Astrocyte of the spinal cord (primary cell): ENCODE measurements around the gene UNC13C.

ENCODE experiments used
- DNase-seq: peaks from one replicate; pipeline ENCODE4 v3.0.0; 2011; ENCODE audit warnings: low read depth, low spot score
- H3K4me3 ChIP-seq: 2 replicates; pipeline ENCODE4 v1.5.1; 2011; ENCODE audit warnings: low read depth, mild to moderate bottlenecking, low read length, moderate library complexity
- in situ Hi-C: cut with HindIII; loops from 2 replicates; pipeline ENCODE4 v1.10.0; 2017; ENCODE audit warnings: low sequenced_read_pairs
- TF ChIP-seq, protein P1 (sequence below): IDR thresholded peaks from 2 replicates; pipeline ENCODE4 v1.5.1; 2012; ENCODE audit warnings: low read depth, mild to moderate bottlenecking, low read length, inconsistent platforms

Gene UNC13C

DNA sequence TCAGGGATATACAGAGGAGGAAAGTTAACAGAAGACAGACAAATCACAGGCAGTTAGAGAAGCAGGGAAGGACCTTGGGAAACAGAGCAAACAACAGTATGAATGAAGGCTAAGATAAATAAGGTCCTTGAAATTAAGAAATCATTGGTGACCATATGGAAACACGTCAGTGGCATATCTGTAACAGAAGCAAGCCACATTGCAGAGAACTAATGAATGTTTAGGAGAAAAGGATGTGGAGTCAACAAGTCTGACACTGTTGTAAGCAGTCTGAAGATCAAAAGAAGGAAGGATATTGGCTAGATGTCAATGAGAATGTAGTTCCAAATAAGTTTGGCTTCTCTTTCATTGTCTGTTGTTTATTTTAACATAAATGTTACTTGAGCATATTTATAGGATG, 542.4 kb downstream of the UNC13C start:
- in situ Hi-C loops = no loop called here
- H3K4me3 ChIP-seq = no peak overlapping the region
- TF ChIP-seq, protein P1, sequence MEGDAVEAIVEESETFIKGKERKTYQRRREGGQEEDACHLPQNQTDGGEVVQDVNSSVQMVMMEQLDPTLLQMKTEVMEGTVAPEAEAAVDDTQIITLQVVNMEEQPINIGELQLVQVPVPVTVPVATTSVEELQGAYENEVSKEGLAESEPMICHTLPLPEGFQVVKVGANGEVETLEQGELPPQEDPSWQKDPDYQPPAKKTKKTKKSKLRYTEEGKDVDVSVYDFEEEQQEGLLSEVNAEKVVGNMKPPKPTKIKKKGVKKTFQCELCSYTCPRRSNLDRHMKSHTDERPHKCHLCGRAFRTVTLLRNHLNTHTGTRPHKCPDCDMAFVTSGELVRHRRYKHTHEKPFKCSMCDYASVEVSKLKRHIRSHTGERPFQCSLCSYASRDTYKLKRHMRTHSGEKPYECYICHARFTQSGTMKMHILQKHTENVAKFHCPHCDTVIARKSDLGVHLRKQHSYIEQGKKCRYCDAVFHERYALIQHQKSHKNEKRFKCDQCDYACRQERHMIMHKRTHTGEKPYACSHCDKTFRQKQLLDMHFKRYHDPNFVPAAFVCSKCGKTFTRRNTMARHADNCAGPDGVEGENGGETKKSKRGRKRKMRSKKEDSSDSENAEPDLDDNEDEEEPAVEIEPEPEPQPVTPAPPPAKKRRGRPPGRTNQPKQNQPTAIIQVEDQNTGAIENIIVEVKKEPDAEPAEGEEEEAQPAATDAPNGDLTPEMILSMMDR = no peak
- DNase-seq = no peak

DNA sequence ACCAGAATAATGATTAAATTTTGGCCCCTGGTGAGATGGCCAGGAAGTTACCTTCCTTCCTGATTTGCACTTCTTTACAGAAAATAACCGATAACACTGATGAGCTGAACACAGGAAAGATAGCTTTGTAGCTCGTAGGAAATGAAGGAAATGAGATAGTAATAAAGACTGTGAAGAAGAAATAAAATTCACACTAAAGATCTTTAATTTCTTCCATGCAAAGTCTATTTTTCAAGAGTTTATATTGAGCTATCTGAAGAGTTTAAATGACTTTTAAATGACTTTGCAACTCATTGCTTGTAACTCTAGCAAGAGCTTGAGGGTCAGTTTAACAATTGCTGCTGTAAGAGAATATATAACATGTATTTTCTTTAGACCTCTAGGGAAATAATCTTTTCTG, 543.0 kb downstream of the UNC13C start:
- DNase-seq = no peak
- in situ Hi-C loops = no loop called here
- no peak overlapping the region for H3K4me3 ChIP-seq
- TF ChIP-seq, protein P1 = no peak

DNA sequence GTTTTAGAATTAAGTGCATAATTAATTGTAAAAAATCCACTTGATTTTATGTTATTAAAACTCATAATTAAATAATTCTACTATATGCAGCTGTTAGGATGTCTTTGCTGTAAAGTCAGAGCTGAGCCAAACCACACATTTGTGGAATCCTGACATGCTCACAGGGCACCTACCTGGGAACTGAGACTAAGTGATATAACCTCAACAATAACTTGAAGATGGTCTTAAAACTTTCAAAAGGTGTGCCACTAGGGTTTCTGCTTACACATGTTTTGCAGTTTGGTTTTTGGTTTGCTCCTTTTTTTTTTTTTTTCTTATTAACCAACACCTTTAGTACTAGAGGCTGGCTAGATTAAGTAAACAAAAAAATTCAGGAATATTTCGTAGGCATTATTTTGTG, 549.8 kb downstream of the UNC13C start:
- H3K4me3 ChIP-seq = no peak overlapping the region
- TF ChIP-seq, protein P1 = no peak
- DNase-seq = no peak
- in situ Hi-C loops = no loop called here

DNA sequence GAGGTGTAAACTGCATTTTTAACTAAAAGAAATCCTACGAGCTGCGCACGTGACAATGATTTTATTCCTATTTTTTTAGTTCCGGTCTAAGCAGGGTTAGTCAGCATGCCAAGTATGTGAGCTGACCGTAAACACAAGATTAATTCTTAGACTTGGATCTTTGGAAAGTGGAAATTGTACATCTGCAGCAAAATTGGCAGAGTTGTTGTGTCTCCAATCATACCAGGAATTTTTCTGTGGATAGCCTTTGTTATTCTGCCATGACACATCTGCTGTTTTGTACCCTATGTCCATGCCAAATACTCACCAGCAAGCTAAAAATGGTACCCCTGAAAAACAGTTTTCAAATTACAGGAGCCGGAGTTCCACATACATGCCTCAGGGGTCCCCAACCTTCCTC, 562.5 kb downstream of the UNC13C start:
- in situ Hi-C loops = no loop called here
- peak; percentile 1 for DNase-seq
- H3K4me3 ChIP-seq = no peak overlapping the region
- TF ChIP-seq, protein P1 = no peak

DNA sequence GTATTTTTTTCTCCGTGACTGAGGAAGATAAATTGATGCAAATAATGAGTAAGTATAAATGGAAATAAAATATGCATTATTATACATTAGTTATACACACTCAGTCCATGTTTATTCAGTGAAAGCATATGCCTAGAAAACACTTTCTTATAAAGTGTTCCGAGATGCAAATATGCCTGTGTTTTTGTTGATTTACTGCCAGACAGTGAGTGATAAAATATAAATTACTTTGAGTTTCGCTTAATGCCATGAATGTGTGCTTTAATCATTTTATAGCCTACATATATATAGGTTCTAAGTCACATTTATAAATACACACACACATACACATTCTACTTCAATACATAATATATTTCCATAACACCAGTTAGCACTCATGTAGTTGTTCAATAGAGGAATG, 569.2 kb downstream of the UNC13C start:
- no peak for DNase-seq
- no peak overlapping the region for H3K4me3 ChIP-seq
- TF ChIP-seq, protein P1 = no peak
- in situ Hi-C loops = no loop called here

DNA sequence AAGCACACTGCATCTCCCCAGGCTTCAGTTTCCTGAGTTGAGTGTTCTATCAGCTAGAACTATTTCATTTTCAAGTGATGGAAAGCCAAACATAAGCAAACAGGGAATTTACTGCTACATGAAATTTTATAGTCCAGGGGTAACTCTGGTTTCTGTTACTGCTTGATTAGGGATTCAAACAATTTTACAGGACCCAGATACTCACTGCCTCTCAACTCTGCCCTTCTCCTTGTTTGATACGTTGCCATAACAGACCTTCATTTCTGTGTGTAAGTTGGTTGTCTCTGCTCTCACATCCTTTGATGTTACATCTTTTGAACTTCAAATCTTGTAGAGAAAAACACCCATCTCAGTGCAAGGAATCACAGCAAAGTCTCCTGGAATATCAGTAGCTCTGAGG, 572.7 kb downstream of the UNC13C start:
- in situ Hi-C loops = no loop called here
- TF ChIP-seq, protein P1 = no peak
- DNase-seq = no peak
- no peak overlapping the region for H3K4me3 ChIP-seq

DNA sequence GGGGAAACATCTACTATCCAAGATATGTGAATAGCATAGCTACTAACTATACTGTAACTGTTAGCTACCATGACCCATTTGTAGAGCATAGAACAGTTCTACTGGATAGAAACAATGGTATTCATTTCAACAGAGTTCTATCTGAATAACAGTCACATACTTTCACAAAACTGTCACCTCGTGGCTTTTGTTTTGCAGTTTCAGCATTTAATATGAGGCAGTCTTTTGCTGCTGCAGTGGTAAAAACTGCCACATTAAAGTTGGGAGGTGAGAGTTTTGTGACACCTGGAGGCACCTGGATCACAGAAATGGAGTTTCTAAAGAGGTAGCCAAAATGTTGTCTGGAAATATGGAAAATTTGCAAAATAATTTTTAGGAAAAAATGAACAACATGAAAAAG, 578.0 kb downstream of the UNC13C start:
- no peak for DNase-seq
- no peak overlapping the region for H3K4me3 ChIP-seq
- TF ChIP-seq, protein P1 = no peak
- in situ Hi-C loops = no loop called here
